HEK293 (cell line): ENCODE data around the gene ZNF311.

ENCODE experiments used
- CTCF ChIA-PET: fragments of 350-600 bp; formaldehyde crosslinking; extraction: SDS; loops from one replicate; lab custom pipeline; 2021; ENCODE audit warnings: antibody characterized with exemption; lab: Yijun Ruan, JAX
- POLR2A ChIA-PET: fragments of 300-600 bp; formaldehyde crosslinking; extraction: SDS; loops from one replicate; lab custom pipeline; 2020; ENCODE audit warnings: antibody characterized with exemption, inconsistent platforms; lab: Yijun Ruan, JAX
- H3K27ac ChIP-seq: fragments of 200-500 bp; sonication (Bioruptor generic); 2 replicates; pipeline ENCODE4 v1.5.1; 2014; ENCODE audit warnings: low read depth, low read length, control low read depth, inconsistent platforms; ENCODE audit errors: extremely low read depth
- H3K36me3 ChIP-seq, 2 experiments: fragments of 200-500 bp in 1 of 2; sonication (Bioruptor generic) in 1 of 2; 1 replicate in 1 of 2; 2 replicates in 1 of 2; pipeline ENCODE4 v1.5.1; 2014 to 2017; ENCODE audit warnings: inconsistent platforms in 2 of 2, low read length in 2 of 2; ENCODE audit not compliant: control insufficient read depth in 2 of 2, insufficient read depth in 1 of 2
- H3K4me1 ChIP-seq: fragments of 200-500 bp; sonication (Bioruptor generic); 2 replicates; pipeline ENCODE4 v1.5.1; 2014; ENCODE audit warnings: mild to moderate bottlenecking, low read length, inconsistent platforms; ENCODE audit not compliant: control insufficient read depth, insufficient read depth
- H3K4me3 ChIP-seq: 2 replicates; pipeline ENCODE4 v1.5.1; 2011; ENCODE audit warnings: low read depth, mild to moderate bottlenecking, control low read depth, low read length, moderate library complexity
- H3K9me3 ChIP-seq: fragments of 200-500 bp; sonication (Bioruptor generic); 2 replicates; pipeline ENCODE4 v1.5.1; 2014; ENCODE audit warnings: low read depth, low read length, inconsistent platforms; ENCODE audit not compliant: control insufficient read depth, insufficient read depth
- BCL11B ChIP-seq: fragments of 450-650 bp; formaldehyde crosslinking; IDR thresholded peaks from 2 replicates; pipeline ENCODE4 v1.5.1; 2016; ENCODE audit warnings: low read depth, missing biosample characterization, missing genetic modification characterization
- GLIS2 ChIP-seq: fragments of 450-650 bp; formaldehyde crosslinking; IDR thresholded peaks from 2 replicates; pipeline ENCODE4 v1.5.1; 2016; ENCODE audit warnings: missing biosample characterization, missing genetic modification characterization
- MYNN ChIP-seq: fragments of 450-650 bp; formaldehyde crosslinking; IDR thresholded peaks from 2 replicates; pipeline ENCODE4 v1.5.1; 2016; ENCODE audit warnings: missing biosample characterization, missing genetic modification characterization, borderline replicate concordance
- OSR2 ChIP-seq: fragments of 450-650 bp; formaldehyde crosslinking; IDR thresholded peaks from 2 replicates; pipeline ENCODE4 v1.5.1; 2016; ENCODE audit warnings: missing biosample characterization, missing genetic modification characterization
- PBX3 ChIP-seq: sonication (generic); formaldehyde crosslinking; IDR thresholded peaks from 2 replicates; pipeline ENCODE4 v1.8.1; 2022; ENCODE audit warnings: mild to moderate bottlenecking, moderate library complexity, missing genetic modification reagents
- PRDM6 ChIP-seq: fragments of 450-650 bp; formaldehyde crosslinking; IDR thresholded peaks from 2 replicates; pipeline ENCODE4 v1.5.1; 2017; ENCODE audit warnings: missing biosample characterization, missing genetic modification characterization
- SETDB1 ChIP-seq: IDR thresholded peaks from one replicate; pipeline ENCODE4 v1.6.1; 2017; ENCODE audit warnings: mild to moderate bottlenecking, low read length, moderate library complexity, mixed read lengths; ENCODE audit not compliant: insufficient read length
- WT1 ChIP-seq: fragments of 450-650 bp; formaldehyde crosslinking; IDR thresholded peaks from 2 replicates; pipeline ENCODE4 v1.5.1; 2016; ENCODE audit warnings: missing biosample characterization, missing genetic modification characterization
- ZBTB26 ChIP-seq: fragments of 450-650 bp; formaldehyde crosslinking; optimal IDR thresholded peaks from 2 replicates; pipeline ENCODE3; 2016; ENCODE audit warnings: missing biosample characterization, mild to moderate bottlenecking, missing genetic modification characterization
- ZNF184 ChIP-seq: fragments of 450-650 bp; IDR thresholded peaks from 2 replicates; pipeline ENCODE4 v1.5.1; 2018; ENCODE audit warnings: missing biosample characterization, mild to moderate bottlenecking, missing genetic modification characterization
- ZNF24 ChIP-seq: fragments of 450-650 bp; formaldehyde crosslinking; IDR thresholded peaks from 2 replicates; pipeline ENCODE4 v1.5.1; 2016; ENCODE audit warnings: missing biosample characterization, missing genetic modification characterization
- ZNF302 ChIP-seq: fragments of 450-650 bp; formaldehyde crosslinking; IDR thresholded peaks from 2 replicates; pipeline ENCODE4 v1.5.1; 2016; ENCODE audit warnings: missing biosample characterization, missing genetic modification characterization, low read depth
- ZNF362 ChIP-seq: fragments of 450-650 bp; formaldehyde crosslinking; IDR thresholded peaks from 2 replicates; pipeline ENCODE4 v1.5.1; 2016; ENCODE audit warnings: missing biosample characterization, missing genetic modification characterization
- ZNF398 ChIP-seq: fragments of 450-650 bp; formaldehyde crosslinking; IDR thresholded peaks from 2 replicates; pipeline ENCODE4 v1.5.1; 2017; ENCODE audit warnings: missing biosample characterization, missing genetic modification characterization
- ZNF416 ChIP-seq: fragments of 450-650 bp; formaldehyde crosslinking; IDR thresholded peaks from 2 replicates; pipeline ENCODE4 v1.5.1; 2016; ENCODE audit warnings: missing biosample characterization, missing genetic modification characterization
- ZNF449 ChIP-seq: fragments of 450-650 bp; formaldehyde crosslinking; IDR thresholded peaks from 2 replicates; pipeline ENCODE4 v1.5.1; 2017; ENCODE audit warnings: missing biosample characterization, mild to moderate bottlenecking, missing genetic modification characterization, moderate library complexity
- ZNF473 ChIP-seq: fragments of 450-650 bp; formaldehyde crosslinking; IDR thresholded peaks from 2 replicates; pipeline ENCODE4 v1.5.1; 2017; ENCODE audit warnings: missing biosample characterization, missing genetic modification characterization
- ZNF521 ChIP-seq: fragments of 450-650 bp; formaldehyde crosslinking; IDR thresholded peaks from 2 replicates; pipeline ENCODE4 v1.5.1; 2017; ENCODE audit warnings: missing biosample characterization, mild to moderate bottlenecking, missing genetic modification characterization
- ZNF548 ChIP-seq: fragments of 450-650 bp; formaldehyde crosslinking; IDR thresholded peaks from 2 replicates; pipeline ENCODE4 v1.5.1; 2016; ENCODE audit warnings: missing biosample characterization, missing genetic modification characterization
- ZNF555 ChIP-seq: fragments of 450-650 bp; formaldehyde crosslinking; conservative IDR thresholded peaks from 2 replicates; pipeline ENCODE4 v1.5.1; 2017; ENCODE audit warnings: missing biosample characterization, mild to moderate bottlenecking, missing genetic modification characterization, inconsistent platforms
- ZNF571 ChIP-seq: fragments of 450-650 bp; formaldehyde crosslinking; IDR thresholded peaks from 2 replicates; pipeline ENCODE4 v1.5.0; 2017; ENCODE audit warnings: missing biosample characterization, missing genetic modification characterization
- ZNF621 ChIP-seq: fragments of 450-650 bp; formaldehyde crosslinking; IDR thresholded peaks from 2 replicates; pipeline ENCODE4 v1.5.1; 2017; ENCODE audit warnings: missing biosample characterization, missing genetic modification characterization
- ZNF654 ChIP-seq: fragments of 450-650 bp; formaldehyde crosslinking; IDR thresholded peaks from 2 replicates; pipeline ENCODE4 v1.5.1; 2016; ENCODE audit warnings: low read depth, missing biosample characterization, missing genetic modification characterization
- ZNF76 ChIP-seq: fragments of 450-650 bp; formaldehyde crosslinking; IDR thresholded peaks from 2 replicates; pipeline ENCODE4; 2016; ENCODE audit warnings: low read depth, missing biosample characterization, missing genetic modification characterization, borderline replicate concordance
- ZNF791 ChIP-seq: fragments of 450-650 bp; formaldehyde crosslinking; IDR thresholded peaks from 2 replicates; pipeline ENCODE4 v1.5.1; 2016; ENCODE audit warnings: missing biosample characterization, missing genetic modification characterization
- ZNF830 ChIP-seq: fragments of 450-650 bp; IDR thresholded peaks from 2 replicates; pipeline ENCODE4 v1.5.0; 2018; ENCODE audit warnings: missing biosample characterization, missing genetic modification characterization, low read depth, mild to moderate bottlenecking, moderate library complexity
- ZNF843 ChIP-seq: fragments of 450-650 bp; formaldehyde crosslinking; IDR thresholded peaks from 2 replicates; pipeline ENCODE4 v1.5.1; 2016; ENCODE audit warnings: missing biosample characterization, missing genetic modification characterization
- ZSCAN4 ChIP-seq: fragments of 450-650 bp; formaldehyde crosslinking; IDR thresholded peaks from 2 replicates; pipeline ENCODE4 v1.5.1; 2017; ENCODE audit warnings: missing biosample characterization, missing genetic modification characterization
- ZXDB ChIP-seq: fragments of 450-650 bp; formaldehyde crosslinking; IDR thresholded peaks from 2 replicates; pipeline ENCODE4 v1.5.1; 2016; ENCODE audit warnings: missing biosample characterization, missing genetic modification characterization

The ZNF311 gene

GRCh38 chr6:29011276-29011734 lies 6.2 kb upstream of the ZNF311 start (continued):
- TF ChIP-seq ZNF555 (tag by site-specific recombination) (no peak), ZNF571 (tag by site-specific recombination) (no peak), WT1 (tag by site-specific recombination) (no peak), PRDM6 (tag by site-specific recombination) (no peak), MYNN (peak; percentile 86; the same call in 1 of the 2 replicates), SETDB1 (no peak), ZNF621 (no peak), ZNF548 (tag by site-specific recombination) (peak; percentile 67), ZNF843 (tag by site-specific recombination) (no peak), ZNF24 (tag by site-specific recombination) (no peak), ZNF184 (tag by site-specific recombination) (no peak), GLIS2 (no peak), ZNF791 (tag by site-specific recombination) (no peak), ZNF76 (tag by site-specific recombination) (no peak), ZNF521 (tag by site-specific recombination) (no peak), ZNF362 (tag by site-specific recombination) (no peak)

GRCh38 chr6:29009358-29009757 lies 4.2 kb upstream of the ZNF311 start:
- CTCF ChIA-PET: interaction anchor here (0.7 to 2.4 kb wide), 4 partner anchors 9 to 641 kb away, joined by 3 to 9 read pairs (median 3); no protein-coding TSS in a partner anchor
- Histone ChIP-seq H3K4me1 (no peaks in the 10 kb centered on the region), H3K9me3 (no peaks in the 10 kb centered on the region), H3K4me3 (no peak overlapping the region), H3K27ac (no peak overlapping the region), H3K36me3 (no peaks in the 10 kb centered on the region)
- POLR2A ChIA-PET: no interaction called here
- TF ChIP-seq OSR2 (no peak), MYNN (no peak), ZNF416 (tag by site-specific recombination) (no peak), ZSCAN4 (no peak), BCL11B (tag by site-specific recombination) (no peak), ZNF654 (tag by site-specific recombination) (no peak), ZNF473 (tag by site-specific recombination) (no peak), ZNF621 (no peak), ZXDB (tag by site-specific recombination) (no peak), ZNF449 (tag by site-specific recombination) (no peak), PBX3 (CRISPR knock-in tag) (no peak), ZNF302 (no peak), ZNF398 (tag by site-specific recombination) (no peak), ZBTB26 (tag by site-specific recombination) (no peak), ZNF830 (tag by site-specific recombination) (no peak)
